A549 (cell line): Measurements from ENCODE around the gene ABCA3.

Source experiments
- CEBPB ChIP-seq, 2 experiments: fragments of >200 bp in 1 of 2; sonication (Bioruptor Twin) in 1 of 2; formaldehyde crosslinking in 1 of 2; IDR thresholded peaks; 2 replicates each; pipeline ENCODE4 v1.6.1; 2012 to 2016
- CTCF ChIP-seq: fragments of >200 bp; sonication (Bioruptor Twin); formaldehyde crosslinking; IDR thresholded peaks from 3 replicates; pipeline ENCODE4 v1.5.1; 2016
- MAFK ChIP-seq: fragments of 450-650 bp; IDR thresholded peaks from 2 replicates; pipeline ENCODE4 v1.6.1; 2014; ENCODE audit not compliant: partially characterized antibody
- MYC ChIP-seq: IDR thresholded peaks from 2 replicates; pipeline ENCODE4 v1.6.1; 2012; ENCODE audit warnings: mild to moderate bottlenecking, inconsistent platforms, low read length, improper control_type of control experiment, borderline replicate concordance
- PBX3 ChIP-seq: IDR thresholded peaks from 2 replicates; pipeline ENCODE4 v1.6.1; 2012
- PHF8 ChIP-seq: fragments of 200-600 bp; sonication (generic); IDR thresholded peaks from 2 replicates; pipeline ENCODE4 v1.6.1; 2016; ENCODE audit warnings: low read depth, mild to moderate bottlenecking, antibody characterized with exemption, moderate library complexity, borderline replicate concordance
- REST ChIP-seq: fragments of 200-600 bp; sonication (generic); IDR thresholded peaks from 2 replicates; pipeline ENCODE4 v1.6.1; 2016; ENCODE audit warnings: antibody characterized with exemption, mild to moderate bottlenecking, moderate library complexity
- RNF2 ChIP-seq: fragments of 200-600 bp; sonication (generic); IDR thresholded peaks from 2 replicates; pipeline ENCODE4 v1.6.1; 2016; ENCODE audit warnings: low read depth, mild to moderate bottlenecking, antibody characterized with exemption, moderate library complexity, borderline replicate concordance
- ZC3H11A ChIP-seq: fragments of 450-650 bp; IDR thresholded peaks from 2 replicates; pipeline ENCODE4 v1.6.1; 2014; ENCODE audit warnings: antibody characterized with exemption, mild to moderate bottlenecking

DNA sequence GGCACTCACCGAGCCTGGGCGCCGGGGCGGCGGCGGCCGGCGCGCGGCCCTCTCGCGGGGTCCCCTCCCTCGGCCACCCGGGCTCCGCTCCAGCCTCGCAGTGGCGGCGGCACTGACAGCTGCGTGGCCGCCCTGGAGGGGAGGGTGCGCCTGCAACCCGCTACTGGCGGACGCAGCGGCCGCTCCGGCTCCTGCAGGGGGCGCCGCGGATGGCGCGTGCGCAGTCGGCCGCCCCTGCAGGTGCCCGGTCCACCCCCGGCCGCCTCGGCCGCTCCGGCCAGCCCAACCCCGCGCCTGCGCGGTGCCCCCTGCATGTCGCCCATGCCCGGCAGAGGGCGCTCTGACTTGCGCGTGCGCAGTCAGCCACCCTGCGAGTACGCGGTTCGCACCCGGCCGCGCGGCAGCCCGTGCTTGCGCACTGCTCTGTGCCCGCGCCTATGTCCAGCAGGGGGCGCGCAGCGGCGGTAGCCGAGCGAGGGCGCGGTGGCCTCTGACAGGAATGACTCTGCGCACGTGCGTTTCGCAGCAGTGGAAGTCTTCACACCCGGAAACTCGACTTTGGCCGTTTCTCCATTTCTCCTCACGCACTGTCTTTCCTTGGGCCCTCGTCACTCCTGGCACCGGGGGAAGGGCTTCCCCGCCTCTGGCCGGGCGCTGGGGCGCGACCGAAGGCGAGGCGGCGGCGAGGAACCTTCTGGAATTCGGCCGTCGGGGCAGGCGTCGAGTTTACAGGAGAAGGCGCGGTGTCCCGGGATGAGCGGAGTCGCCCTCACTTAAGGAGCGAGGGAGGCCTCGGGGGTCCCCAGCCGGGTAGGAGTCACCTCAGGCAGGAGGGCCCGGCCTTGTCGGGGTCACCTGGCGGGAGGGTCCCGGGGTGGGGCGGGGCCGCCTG, at the start of gene ABCA3:
- TF ChIP-seq PHF8 (no peak), CEBPB (IDR thresholded peaks at IDR 0.05) (no peak), CTCF (peak; percentile 100), PBX3 (no peak), RNF2 (peak; percentile 91), REST (no peak), MAFK (no peak), ZC3H11A (no peak), MYC (peak; percentile 94)
